NCI-H2107 treated with DMSO at 0.1 percent for 48 hours (cell line): ENCODE measurements around the gene TTF1.

Source experiments
- DNase-seq: peaks from one replicate; lab custom pipeline; 2025; ENCODE audit not compliant: unreplicated experiment; lab: John Stamatoyannopoulos, UW

The TTF1 gene, protein sequence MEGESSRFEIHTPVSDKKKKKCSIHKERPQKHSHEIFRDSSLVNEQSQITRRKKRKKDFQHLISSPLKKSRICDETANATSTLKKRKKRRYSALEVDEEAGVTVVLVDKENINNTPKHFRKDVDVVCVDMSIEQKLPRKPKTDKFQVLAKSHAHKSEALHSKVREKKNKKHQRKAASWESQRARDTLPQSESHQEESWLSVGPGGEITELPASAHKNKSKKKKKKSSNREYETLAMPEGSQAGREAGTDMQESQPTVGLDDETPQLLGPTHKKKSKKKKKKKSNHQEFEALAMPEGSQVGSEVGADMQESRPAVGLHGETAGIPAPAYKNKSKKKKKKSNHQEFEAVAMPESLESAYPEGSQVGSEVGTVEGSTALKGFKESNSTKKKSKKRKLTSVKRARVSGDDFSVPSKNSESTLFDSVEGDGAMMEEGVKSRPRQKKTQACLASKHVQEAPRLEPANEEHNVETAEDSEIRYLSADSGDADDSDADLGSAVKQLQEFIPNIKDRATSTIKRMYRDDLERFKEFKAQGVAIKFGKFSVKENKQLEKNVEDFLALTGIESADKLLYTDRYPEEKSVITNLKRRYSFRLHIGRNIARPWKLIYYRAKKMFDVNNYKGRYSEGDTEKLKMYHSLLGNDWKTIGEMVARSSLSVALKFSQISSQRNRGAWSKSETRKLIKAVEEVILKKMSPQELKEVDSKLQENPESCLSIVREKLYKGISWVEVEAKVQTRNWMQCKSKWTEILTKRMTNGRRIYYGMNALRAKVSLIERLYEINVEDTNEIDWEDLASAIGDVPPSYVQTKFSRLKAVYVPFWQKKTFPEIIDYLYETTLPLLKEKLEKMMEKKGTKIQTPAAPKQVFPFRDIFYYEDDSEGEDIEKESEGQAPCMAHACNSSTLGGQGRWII

DNA sequence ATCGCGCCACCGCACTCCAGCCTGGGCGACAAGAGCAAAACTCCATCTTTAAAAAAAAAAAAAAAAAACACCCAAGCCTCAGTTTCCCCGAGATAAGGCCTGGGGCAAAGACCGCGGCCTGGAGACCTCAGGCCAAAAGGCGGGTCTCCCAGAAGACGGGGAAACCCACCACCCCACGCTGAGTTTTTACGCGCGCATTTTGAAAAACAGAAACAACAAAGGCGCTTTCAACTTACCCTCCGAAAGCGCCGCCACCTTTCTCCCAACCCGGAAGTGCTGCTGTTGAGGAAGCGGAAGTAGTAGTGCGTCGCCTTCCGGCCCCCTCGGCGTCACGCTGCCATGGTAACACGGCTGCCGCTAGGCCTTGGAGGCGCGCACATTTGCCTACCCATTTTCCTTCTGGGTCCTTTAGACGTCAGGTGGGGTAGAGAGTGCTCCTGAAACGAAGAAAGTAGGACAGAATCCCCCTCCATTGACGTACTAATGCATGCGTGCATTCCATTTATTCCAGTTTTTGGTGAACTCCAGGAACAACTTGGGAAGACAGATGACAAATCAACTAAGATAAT, at the start of gene TTF1:
TTF1 (minus strand) TSS at position 287 of the 569 bp plus-strand sequence. CDS start 4,019 bp downstream, outside the sequence.
- peak; percentile 56 for DNase-seq

DNA sequence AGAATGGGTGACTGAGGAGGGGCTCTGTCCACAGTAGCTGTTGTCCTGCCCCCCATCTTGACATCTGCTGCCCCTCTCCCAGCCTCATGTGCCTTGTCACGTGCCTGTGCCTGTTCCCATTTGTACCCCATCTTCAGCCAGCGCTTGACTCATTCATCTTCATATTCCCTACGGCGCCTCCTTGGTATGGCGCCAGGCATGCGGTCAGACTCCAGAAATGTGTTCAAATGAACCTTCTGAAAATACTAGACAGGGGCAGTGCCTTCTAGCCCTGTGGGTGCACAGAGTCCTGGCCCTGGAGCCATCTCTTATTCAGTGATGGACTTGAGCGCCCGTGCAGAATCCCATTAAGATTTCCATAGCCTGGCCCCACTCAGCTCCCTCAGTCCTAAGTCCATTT, 49.6 kb upstream of the TTF1 start:
- no peak for DNase-seq

DNA sequence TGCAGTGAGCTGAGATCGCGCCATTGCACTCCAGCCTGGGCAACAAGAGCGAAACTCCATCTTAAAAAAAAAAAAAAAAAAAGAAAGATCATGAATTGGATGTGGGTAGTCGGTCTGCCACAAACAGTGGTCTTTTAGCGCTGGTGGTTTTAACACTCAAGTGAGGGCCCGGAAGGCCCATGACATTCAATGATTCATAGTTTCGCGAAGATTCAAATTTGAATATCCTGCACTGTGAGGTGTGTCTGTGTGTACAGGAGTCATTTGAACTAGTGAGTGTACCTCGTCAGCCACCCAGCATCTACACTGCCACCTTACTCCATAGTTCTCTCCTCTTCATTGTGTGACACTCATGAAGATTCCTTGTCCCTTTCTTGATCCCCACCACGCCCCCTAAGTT, 44.6 kb upstream of the TTF1 start:
- DNase-seq = no peak

DNA sequence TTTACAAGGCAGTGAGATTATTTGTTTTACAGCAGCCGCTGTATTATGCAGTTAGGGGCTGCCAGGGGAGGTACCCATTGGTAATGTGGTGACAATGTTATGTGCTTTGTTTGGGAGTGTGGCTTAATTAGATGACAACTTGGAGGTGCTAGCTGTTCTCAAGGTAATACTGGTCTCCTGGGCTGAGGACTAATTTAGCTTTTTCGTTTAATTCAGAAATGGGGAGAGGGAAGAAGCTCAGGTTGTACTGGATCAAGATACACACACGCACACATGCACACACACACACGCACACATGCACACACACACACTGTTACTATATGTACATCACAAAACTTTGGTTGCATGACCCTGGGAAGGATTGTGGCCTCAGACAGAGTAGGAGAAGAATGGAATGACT, 41.3 kb upstream of the TTF1 start:
- DNase-seq = no peak

DNA sequence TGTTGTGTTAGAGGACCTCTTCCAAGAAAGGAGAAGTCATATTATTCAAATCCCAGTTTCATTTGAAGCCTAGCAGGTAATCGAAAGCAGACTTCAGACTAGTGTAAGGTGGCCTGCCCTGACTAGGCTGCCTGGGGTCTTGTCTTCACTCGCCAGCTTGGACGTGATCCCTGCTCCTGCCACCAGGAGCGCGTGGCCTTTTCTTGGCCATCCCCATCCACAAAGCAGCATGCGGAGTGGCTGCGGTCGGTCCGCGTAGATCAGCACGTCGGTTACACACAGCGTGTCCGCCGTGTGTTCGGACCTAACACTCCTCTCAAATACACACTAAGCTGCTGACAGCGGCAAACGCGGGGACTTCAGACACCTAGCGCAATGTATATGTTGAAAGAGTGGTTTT, 40.7 kb upstream of the TTF1 start:
- no peak for DNase-seq

DNA sequence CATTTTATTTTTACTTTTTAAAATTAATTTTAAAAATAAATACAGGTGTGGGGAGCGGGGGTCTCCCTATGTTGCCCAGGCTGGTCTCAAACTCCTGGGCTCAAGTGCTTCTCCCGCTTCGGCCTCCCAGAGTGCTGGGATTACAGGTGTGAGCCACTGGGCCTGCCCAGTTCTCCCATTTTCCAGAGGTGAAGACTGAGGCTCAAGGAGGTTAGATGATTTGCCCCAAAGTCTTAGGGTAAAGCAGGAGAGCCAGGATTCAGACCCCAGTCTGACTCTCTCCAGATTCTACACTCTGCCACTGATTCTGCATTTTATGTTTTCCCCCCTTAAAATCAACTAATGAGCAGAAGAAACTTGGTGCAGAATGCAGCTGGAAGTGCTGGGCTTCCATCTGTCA, 40.2 kb upstream of the TTF1 start:
- DNase-seq = no peak

DNA sequence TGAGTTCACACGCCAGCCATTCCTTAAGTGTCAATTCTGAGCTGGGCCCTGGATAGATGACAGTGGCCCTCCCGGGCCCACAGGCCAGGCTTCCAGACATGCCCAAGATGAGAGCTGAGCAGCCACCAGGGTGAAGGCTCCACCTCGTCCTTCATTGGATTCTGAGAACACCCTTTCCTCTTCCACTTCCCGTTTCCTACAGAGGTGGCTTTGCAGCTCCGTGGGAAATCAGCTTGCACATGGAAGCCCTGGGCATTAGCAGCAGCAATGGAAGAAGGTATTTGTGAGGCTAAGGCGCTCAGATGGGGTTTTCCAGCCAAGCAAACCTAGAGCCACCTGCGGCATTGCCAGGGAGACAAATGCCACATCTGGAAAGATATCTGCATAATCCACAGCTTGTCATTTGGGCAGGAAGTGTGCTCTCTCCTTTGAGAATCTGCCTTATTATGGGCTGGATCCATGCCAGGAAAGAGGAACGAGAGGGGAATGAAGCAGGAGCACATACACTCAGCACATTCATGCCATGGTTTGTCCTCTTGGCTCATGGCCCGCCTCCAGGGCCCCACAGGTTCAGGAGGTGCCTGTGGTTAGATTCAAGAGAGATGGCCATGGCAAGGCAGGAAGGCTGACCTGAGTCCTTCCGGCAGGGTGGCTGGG, 37.4 kb upstream of the TTF1 start:
- no peak for DNase-seq

DNA sequence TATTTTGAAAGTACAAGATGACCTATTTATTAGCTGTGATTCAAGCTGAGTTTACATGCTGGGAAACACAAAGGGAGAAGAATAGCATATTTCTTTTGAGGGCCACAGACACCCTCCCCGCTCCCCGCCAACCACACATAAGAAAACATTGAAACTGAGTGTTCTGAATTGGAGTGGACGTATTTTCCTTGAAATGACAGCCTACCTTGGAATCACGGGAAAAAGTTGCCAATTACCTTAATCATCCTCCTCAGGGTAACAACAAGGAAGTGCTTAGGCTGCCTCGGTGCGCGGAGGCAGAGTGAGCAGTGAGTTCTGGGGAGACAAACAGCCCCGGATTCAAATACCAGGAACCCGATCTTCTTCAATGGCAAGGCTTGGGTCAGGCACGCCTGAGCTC, 34.8 kb upstream of the TTF1 start:
- no peak for DNase-seq

DNA sequence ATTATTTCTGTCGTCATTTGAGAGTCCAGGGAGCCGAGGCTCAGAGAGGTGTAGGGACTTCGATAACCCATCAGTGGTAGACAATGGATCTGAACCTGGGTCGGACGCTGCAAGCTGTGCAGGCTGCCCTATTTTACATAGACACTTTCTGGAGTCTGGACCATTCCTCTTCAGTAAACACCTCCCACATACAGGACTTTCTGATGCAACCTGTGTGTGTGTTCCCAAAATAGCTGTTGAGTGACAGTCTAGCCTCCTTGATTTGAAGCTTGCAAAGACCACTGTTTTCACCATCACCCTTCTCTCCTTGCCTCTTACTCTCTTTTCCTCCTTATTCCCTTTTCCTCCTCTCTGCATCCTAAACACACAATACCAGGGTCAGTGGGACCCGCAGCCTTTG, 34.1 kb upstream of the TTF1 start:
- no peak for DNase-seq

DNA sequence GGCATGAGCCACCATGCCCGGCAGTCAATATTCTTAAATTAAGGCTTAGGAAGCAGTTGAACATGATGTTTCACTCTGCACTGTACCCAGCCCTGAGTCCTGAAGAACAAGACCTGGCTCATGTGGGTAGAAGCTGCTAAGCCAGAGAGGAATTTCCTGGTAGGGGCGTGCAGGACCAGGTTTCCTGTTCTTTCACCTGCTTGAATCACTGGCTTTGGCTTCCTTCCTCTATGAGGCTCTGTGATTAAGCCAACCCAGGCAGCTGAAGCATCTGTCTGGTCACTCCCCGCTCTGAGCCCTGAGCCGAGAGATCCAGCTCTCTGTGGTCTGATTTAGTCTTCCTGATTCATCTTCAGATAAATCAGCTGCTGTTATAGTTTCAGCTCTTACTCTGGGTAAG, 32.5 kb upstream of the TTF1 start:
- no peak for DNase-seq

DNA sequence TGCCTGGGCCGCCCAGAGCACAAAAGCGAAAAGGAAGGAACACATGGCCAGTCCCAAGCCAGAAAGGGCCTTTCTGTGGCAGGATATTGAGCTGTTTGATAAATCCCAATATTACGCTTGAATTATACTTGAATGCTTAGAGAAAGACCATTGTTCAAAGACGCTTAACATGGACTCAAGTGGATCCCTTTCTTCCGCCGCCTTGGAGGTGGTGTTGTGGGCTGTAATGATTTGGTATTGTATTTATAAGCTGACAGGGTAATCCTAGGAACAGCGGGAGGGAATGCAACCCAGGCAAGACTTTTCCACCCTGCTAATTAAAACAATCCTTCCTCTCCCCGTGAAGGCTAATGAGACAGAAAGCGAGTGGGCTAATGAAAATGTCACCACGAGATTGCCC, 28.2 kb upstream of the TTF1 start:
- DNase-seq = no peak

DNA sequence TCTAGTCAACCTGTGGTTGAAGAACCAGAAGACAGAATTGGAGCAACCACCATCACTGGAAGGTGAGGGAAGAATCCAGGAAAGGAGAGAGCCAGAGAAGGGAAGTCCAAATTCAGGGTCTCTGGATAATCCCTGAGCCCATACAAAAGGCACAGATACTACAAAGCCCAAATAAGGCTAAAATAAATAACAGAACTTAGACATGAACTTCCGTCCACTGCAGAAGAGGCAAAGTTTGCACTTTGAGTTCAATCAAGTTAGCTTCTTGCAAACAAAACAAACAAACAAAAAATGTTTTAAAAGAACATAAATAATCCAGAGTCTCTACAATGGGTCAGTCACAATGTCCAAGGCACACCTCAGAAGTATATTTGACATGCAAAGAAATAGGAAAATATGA, 24.4 kb upstream of the TTF1 start:
- no peak for DNase-seq

DNA sequence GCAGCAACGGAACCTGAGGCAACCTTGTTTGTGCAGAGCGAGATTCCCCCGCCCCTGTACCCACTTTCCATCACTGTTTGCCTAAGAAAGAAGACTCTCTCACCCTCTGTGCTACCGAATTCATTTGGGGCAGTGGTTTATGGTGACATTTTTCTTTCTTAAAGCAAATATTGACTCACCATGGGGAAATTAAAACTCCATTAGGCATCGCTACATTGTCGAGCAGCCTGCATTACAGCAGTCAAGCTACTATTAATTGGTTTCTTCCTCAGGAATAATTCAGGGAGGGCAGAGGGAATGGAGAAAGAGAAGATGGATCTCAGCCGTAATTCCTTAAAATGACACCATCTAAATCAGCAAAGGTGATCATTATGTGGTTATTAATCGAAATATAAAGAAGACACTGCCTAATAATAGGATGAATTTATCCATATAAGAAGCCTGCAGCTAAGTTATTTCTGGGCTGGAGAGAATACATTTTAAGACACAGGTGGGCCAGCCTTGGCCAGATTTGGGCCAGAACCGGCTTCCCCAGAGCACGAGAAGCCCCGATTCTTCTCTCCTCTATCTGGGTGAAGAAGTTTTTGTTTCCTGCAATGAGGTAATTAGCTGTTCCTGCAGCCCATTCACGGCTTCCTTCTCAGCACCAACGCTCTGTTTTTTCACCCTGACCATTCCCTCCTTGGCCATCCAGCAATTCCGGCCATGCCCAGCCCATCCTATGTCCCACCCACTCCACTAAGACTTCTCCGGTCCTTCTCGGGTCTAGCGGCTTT, 20.2 kb upstream of the TTF1 start:
- DNase-seq = no peak

DNA sequence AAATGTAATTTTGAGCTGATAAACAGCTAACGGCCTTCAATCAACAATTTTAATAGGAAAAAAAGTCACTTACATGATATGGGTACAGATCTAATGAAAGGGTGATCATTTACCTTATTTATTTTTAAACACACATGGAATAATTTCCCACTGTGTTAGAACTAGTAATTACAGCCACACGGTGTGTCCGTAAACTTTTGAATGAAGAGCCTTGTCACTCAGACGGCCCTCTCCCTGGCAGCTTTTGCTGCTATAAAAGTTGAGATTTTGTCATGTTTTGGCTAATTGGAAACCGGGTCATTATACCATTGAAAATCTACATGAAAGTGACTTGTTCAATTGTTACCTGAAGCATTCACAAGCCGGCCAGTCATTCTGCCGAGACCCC, 19.0 kb upstream of the TTF1 start:
- DNase-seq = no peak

DNA sequence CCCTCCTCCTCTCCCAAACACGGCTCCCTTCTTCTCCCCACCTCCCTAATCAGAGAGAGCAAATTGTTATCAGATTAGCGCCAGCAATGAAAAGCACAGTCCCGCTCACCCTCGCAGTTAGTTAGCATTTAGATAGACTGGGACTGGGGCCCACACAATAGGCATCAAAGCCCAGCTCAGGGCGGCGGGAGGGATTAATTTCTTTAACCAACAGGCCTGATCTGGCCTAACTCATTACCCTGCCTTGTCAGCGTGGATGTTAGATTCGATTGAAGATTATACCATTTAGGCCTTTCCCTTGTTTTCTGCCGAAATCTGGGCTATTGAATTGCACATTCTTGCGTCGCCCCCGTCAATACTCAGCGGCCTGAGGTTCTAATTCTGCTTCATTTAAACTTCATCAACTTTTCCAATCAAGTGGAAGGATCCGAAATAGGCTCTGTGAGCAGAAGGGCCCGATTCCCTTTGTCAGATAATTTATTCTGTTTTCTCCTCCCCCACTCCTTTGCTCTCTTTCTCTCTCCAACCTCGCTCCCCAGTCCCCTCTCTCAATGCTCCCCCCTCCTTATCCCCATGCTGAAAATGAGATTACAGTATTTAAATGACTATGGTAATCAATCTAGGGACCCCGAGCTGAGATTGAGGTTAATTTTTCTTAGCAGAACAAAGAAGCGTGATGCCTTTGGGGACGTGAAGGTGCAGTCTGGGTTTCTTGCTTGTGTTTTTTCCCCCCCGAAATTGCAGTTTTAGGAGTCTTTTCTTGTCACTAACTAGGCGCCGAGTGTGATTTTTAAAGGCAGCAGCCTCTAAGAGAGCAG, 18.4 kb upstream of the TTF1 start:
- no peak for DNase-seq

DNA sequence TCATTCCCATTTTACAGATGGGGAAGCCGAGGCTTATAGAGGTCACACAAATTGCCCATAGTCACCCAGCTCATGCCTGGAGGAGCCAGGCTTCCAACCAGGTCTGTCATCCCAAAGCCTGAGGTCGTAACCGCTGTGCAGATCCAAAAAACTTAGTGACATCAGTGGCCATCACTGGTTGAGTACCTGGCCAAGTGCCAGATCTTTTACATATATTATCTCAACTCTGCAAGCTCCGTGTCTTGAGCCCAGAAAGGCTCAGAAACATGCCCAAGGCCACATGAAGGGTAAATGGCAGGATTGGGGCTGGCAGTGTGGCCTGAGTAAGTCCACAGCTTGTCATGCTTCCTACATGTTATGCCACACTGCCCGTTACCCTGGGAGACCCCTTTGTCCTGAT, 16.9 kb upstream of the TTF1 start:
- DNase-seq = no peak

DNA sequence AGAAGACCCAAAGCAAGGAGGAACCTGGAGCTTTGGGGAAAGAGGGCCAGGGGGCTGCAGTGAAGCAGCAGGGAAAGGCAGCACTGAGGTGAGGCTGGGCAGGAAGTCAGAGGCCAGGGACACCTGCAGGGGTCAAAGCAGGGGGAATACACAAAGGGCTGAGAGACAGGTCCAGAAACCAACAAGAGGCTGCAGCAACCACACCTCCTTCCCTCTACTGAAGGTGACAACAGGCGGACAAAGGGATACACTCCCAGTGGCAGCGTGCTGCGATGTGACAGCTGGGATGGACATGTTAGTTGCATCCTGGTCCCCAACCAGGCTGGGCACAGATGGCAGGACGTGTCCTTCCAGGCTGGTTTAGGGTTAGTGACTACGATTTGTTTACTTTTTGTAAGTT, 15.9 kb upstream of the TTF1 start:
- DNase-seq = no peak

DNA sequence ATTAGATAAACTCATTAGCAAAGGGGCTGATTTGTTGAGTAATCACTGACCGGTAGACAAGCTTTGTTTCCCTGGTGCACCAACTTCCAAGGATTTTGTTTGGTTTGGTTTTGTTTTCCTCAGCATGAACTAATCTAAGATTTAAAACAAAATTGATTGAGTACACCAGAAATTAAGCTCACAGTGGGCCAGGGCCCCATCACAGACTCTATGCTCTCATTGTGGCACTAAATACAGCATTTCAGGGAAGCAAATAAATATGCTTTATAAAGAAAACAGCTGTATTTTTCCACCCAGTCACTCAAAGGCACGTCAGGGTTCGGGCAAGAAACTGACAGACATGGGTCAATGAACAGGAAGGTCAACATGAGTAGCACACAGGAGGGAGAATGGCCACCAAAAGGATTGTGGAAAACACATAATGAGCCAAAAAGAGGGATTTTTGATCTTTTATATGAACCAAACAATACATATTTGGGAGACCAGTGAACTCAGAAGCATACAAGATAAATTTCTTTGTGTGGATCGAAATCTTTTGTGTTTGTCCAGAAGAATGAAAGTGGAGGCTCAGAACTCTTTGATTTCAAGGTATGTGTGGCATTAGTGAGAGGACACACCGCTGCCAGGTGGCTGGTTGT, 12.2 kb upstream of the TTF1 start:
- no peak for DNase-seq

DNA sequence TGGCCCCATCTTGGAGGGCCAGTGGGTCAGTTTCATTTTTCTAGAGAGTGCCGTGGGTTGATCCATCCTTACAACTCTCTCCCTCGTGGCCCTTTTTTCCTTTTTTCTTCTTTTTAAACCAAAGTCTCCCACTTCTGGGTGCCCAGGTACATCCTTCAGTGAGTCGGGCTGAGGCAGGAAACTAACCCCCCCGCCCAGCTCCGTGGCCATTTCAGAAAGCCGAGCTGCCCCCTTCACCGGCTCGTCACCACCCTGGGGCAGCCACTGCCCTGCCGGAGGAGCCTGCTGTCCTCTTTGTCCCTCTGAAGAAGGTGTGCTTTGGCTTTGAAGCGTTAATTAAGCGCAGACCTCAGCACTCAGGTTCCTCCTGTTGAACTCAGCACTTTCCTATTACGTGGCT, 8.5 kb upstream of the TTF1 start:
- DNase-seq = no peak
